ENCODE data around the gene MYPN. TPM values are rescaled to one million over a fixed set of nuclear protein-coding genes. Genes with fewer than 3 reads are reported as not detected.

MYPN gene
- total and polyA plus RNA-seq, 2 donors from 2014 or later: 0.06 TPM; not detected in 1

DNA sequence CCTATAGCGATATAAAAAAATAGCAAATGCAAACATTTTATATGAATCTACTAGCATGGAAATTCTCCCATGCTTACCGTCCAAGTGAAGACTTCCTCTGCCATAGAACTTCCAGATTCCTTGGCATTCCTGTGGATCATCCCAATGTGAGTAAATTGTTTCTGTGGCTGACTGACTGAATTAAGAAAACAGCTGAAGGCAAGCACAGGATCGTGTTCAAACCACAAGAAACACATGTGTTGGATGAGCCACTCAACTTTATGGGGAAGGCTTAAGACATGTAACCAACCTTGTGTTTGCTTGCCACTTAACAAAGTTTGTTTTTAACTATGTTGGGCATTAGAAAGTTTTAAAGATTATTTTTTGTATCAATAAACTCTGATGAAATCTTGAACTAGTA lies 2.6 kb upstream of the MYPN start:
- intact Hi-C loops (cut with DNase I): no loop called here
- no peak for DNase-seq
- H3K36me3 ChIP-seq (ENCODE audit: control insufficient read depth in 2 of 3, insufficient read depth in 3 of 3, low read length in 3 of 3): no peaks in the 10 kb centered on the region
- H3K27me3 ChIP-seq (ENCODE audit: control insufficient read depth, insufficient read depth, low read length): no peaks in the 10 kb centered on the region
- H3K4me3 ChIP-seq (ENCODE audit: low read length in 3 of 3): no peak overlapping the region
- no peak for TF ChIP-seq CTCF (IDR thresholded peaks at IDR 0.05; ENCODE audit: borderline replicate concordance, extremely low read depth, insufficient read depth)
- no peaks in the 10 kb centered on the region for H3K9me3 ChIP-seq (ENCODE audit: control insufficient read depth in 2 of 3, insufficient read depth in 1 of 3, low read length in 3 of 3)
- FAIRE-seq: no peak
- no peaks in the 10 kb centered on the region for H3K4me1 ChIP-seq (ENCODE audit: control insufficient read depth in 2 of 3, insufficient read depth in 2 of 3, low read depth in 1 of 3, low read length in 3 of 3)
- no peak overlapping the region for H3K27ac ChIP-seq (ENCODE audit: low read depth in 2 of 2, low read length in 2 of 2)
- no peak overlapping the region for H3K9ac ChIP-seq (ENCODE audit: low read length in 3 of 3)

GRCh38 chr10:68107651-68108050 lies 1.6 kb upstream of the MYPN start:
- no peaks in the 10 kb centered on the region for H3K36me3 ChIP-seq (ENCODE audit: control insufficient read depth in 2 of 3, insufficient read depth in 3 of 3, low read length in 3 of 3)
- TF ChIP-seq CTCF (IDR thresholded peaks at IDR 0.05; ENCODE audit: borderline replicate concordance, extremely low read depth, insufficient read depth): no peak
- H3K27ac ChIP-seq (ENCODE audit: low read depth in 2 of 2, low read length in 2 of 2): no peak overlapping the region
- H3K27me3 ChIP-seq (ENCODE audit: control insufficient read depth, insufficient read depth, low read length): no peaks in the 10 kb centered on the region
- DNase-seq (no peak), FAIRE-seq (no peak)
- H3K9ac ChIP-seq (ENCODE audit: low read length in 3 of 3): no peak overlapping the region
- no peaks in the 10 kb centered on the region for H3K9me3 ChIP-seq (ENCODE audit: control insufficient read depth in 2 of 3, insufficient read depth in 1 of 3, low read length in 3 of 3)
- H3K4me1 ChIP-seq (ENCODE audit: control insufficient read depth in 2 of 3, insufficient read depth in 2 of 3, low read depth in 1 of 3, low read length in 3 of 3): no peaks in the 10 kb centered on the region
- intact Hi-C loops (cut with DNase I): no loop called here
- H3K4me3 ChIP-seq (ENCODE audit: low read length in 3 of 3): no peak overlapping the region

GRCh38 chr10:68108051-68108450 lies 1.2 kb upstream of the MYPN start:
- Histone ChIP-seq H3K4me1 (ENCODE audit: control insufficient read depth in 2 of 3, insufficient read depth in 2 of 3, low read depth in 1 of 3, low read length in 3 of 3) (no peaks in the 10 kb centered on the region), H3K4me3 (ENCODE audit: low read length in 3 of 3) (no peak overlapping the region), H3K36me3 (ENCODE audit: control insufficient read depth in 2 of 3, insufficient read depth in 3 of 3, low read length in 3 of 3) (no peaks in the 10 kb centered on the region), H3K27me3 (ENCODE audit: control insufficient read depth, insufficient read depth, low read length) (no peaks in the 10 kb centered on the region), H3K9me3 (ENCODE audit: control insufficient read depth in 2 of 3, insufficient read depth in 1 of 3, low read length in 3 of 3) (no peaks in the 10 kb centered on the region), H3K9ac (ENCODE audit: low read length in 3 of 3) (no peak overlapping the region), H3K27ac (ENCODE audit: low read depth in 2 of 2, low read length in 2 of 2) (no peak overlapping the region)
- DNase-seq: no peak
- FAIRE-seq: no peak
- intact Hi-C loops (cut with DNase I): no loop called here
- no peak for TF ChIP-seq CTCF (IDR thresholded peaks at IDR 0.05; ENCODE audit: borderline replicate concordance, extremely low read depth, insufficient read depth)

DNA sequence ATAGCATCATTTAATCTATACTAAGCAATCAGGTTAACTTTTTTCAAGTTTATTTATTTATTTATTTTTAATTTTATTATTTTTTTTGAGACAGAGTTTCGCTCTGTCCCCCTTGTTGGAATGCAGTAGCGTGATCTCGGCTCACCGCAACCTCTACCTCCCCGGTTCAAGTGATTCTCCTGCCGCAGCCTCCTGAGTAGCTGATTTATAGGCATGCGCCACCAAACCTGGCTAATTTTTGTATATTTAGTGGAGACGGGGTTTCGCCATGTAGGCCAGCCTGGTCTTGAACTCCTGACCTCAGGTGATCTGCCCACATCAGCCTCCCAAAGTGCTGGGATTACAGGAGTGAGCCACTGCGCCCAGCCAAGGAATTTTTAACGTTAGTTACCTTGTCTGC lies 635 bp upstream of the MYPN start:
- Histone ChIP-seq H3K27ac (ENCODE audit: low read depth in 2 of 2, low read length in 2 of 2) (no peak overlapping the region), H3K27me3 (ENCODE audit: control insufficient read depth, insufficient read depth, low read length) (no peaks in the 10 kb centered on the region), H3K36me3 (ENCODE audit: control insufficient read depth in 2 of 3, insufficient read depth in 3 of 3, low read length in 3 of 3) (no peaks in the 10 kb centered on the region), H3K9me3 (ENCODE audit: control insufficient read depth in 2 of 3, insufficient read depth in 1 of 3, low read length in 3 of 3) (no peaks in the 10 kb centered on the region), H3K4me1 (ENCODE audit: control insufficient read depth in 2 of 3, insufficient read depth in 2 of 3, low read depth in 1 of 3, low read length in 3 of 3) (no peaks in the 10 kb centered on the region), H3K9ac (ENCODE audit: low read length in 3 of 3) (no peak overlapping the region), H3K4me3 (ENCODE audit: low read length in 3 of 3) (no peak overlapping the region)
- intact Hi-C loops (cut with DNase I): no loop called here
- no peak for DNase-seq
- TF ChIP-seq CTCF (IDR thresholded peaks at IDR 0.05; ENCODE audit: borderline replicate concordance, extremely low read depth, insufficient read depth): no peak
- FAIRE-seq: no peak

Data from kidney (tissue), 14 donors.